MM.1S (cell line): ENCODE measurements around the gene CD48.
"Not testable (repeated sequence)": the region's sequence is repeated elsewhere in the genome, so short reads cannot be mapped to it uniquely, and the experiment has no call there.

Experiments used
- DNase-seq: peaks from one replicate; pipeline ENCODE4 v3.0.0-alpha.2; 2015
- H2AFZ ChIP-seq: fragments of 300-600 bp; sonication (generic); 2 replicates; pipeline ENCODE4 v1.6.0; 2016; ENCODE audit warnings: antibody characterized with exemption, low read length
- H3F3A ChIP-seq: fragments of 300-600 bp; sonication (generic); 2 replicates; pipeline ENCODE4 v1.6.1; 2016; ENCODE audit warnings: mild to moderate bottlenecking, antibody characterized with exemption, low read length, moderate library complexity, mixed read lengths; ENCODE audit not compliant: insufficient read depth
- H3K27ac ChIP-seq: fragments of 300-600 bp; sonication (generic); 2 replicates; pipeline ENCODE4 v1.5.1; 2016; ENCODE audit warnings: mild to moderate bottlenecking, low read length
- H3K27me3 ChIP-seq: fragments of 300-600 bp; sonication (generic); replicated peaks from 2 replicates; pipeline ENCODE4 v1.6.0; 2016; ENCODE audit warnings: low read length; ENCODE audit not compliant: insufficient read depth
- H3K36me3 ChIP-seq: fragments of 300-600 bp; sonication (generic); replicated peaks from 2 replicates; pipeline ENCODE4 v1.6.1; 2016; ENCODE audit warnings: mild to moderate bottlenecking, low read length, mixed read lengths; ENCODE audit not compliant: insufficient read depth
- H3K4me1 ChIP-seq: fragments of 300-600 bp; sonication (generic); 2 replicates; pipeline ENCODE4 v1.6.1; 2016; ENCODE audit warnings: low read length, mixed read lengths
- H3K4me2 ChIP-seq: fragments of 300-600 bp; sonication (generic); 2 replicates; pipeline ENCODE4 v1.6.0; 2016; ENCODE audit warnings: low read depth, low read length
- H3K4me3 ChIP-seq: fragments of 300-600 bp; sonication (generic); 2 replicates; pipeline ENCODE4 v1.5.1; 2016; ENCODE audit warnings: low read length, mixed read lengths
- H3K79me2 ChIP-seq: fragments of 300-600 bp; sonication (generic); 2 replicates; pipeline ENCODE4 v1.6.1; 2016; ENCODE audit warnings: mixed run types, low read length, mixed read lengths
- H3K9ac ChIP-seq: fragments of 300-600 bp; sonication (generic); 2 replicates; pipeline ENCODE4 v1.6.1; 2016; ENCODE audit warnings: low read length, mixed read lengths
- H3K9me2 ChIP-seq: fragments of 300-600 bp; sonication (generic); replicated peaks from 2 replicates; pipeline ENCODE4 v1.6.1; 2016; ENCODE audit warnings: mild to moderate bottlenecking, low read length, mixed read lengths; ENCODE audit not compliant: insufficient read depth
- H3K9me3 ChIP-seq: fragments of 300-600 bp; sonication (generic); replicated peaks from 2 replicates; pipeline ENCODE4 v1.6.1; 2016; ENCODE audit warnings: mild to moderate bottlenecking, low read length, mixed read lengths; ENCODE audit not compliant: insufficient read depth
- H4K20me1 ChIP-seq: fragments of 300-600 bp; sonication (generic); 2 replicates; pipeline ENCODE4 v1.6.1; 2016; ENCODE audit warnings: mild to moderate bottlenecking, low read length, moderate library complexity, mixed read lengths; ENCODE audit not compliant: insufficient read depth
- CTCF ChIP-seq: fragments of 300-600 bp; sonication (generic); IDR thresholded peaks from 2 replicates; pipeline ENCODE4 v1.5.1; 2016; ENCODE audit warnings: antibody characterized with exemption, low read length, mixed read lengths
- EZH2 ChIP-seq: fragments of 300-600 bp; sonication (generic); optimal IDR thresholded peaks from 2 replicates; pipeline ENCODE3; 2017; ENCODE audit warnings: low read depth, mild to moderate bottlenecking, antibody characterized with exemption, low read length, mixed read lengths
- EZH2phosphoT487 ChIP-seq: fragments of 300-600 bp; sonication (generic); IDR thresholded peaks from 2 replicates; pipeline ENCODE4 v1.6.1; 2018; ENCODE audit warnings: antibody characterized with exemption, low read length

Gene CD48

GRCh38 chr1:160706526-160707235 is 4.9 kb downstream of the CD48 start:
- peak overlapping the region; percentile 95; the same call in 1 of the 2 replicates for H3K27ac ChIP-seq
- no peak overlapping the region for H2AFZ ChIP-seq
- peak; percentile 3 for DNase-seq
- H4K20me1 ChIP-seq = peaks cover 47% of the 10 kb centered on the region
- H3K4me2 ChIP-seq = peak overlapping the region; percentile 84
- H3K4me1 ChIP-seq = peaks cover 45% of the 10 kb centered on the region
- no peaks in the 10 kb centered on the region for H3K9me3 ChIP-seq
- H3K27me3 ChIP-seq = no peaks in the 10 kb centered on the region
- H3K36me3 ChIP-seq = peaks cover 23% of the 10 kb centered on the region; the same call in 1 of the 2 replicates
- TF ChIP-seq EZH2phosphoT487 (no peak), EZH2 (no peak), CTCF (no peak)
- H3K9ac ChIP-seq = peak overlapping the region; percentile 23; the same call in 1 of the 2 replicates
- H3K4me3 ChIP-seq = peak overlapping the region; percentile 83
- H3K79me2 ChIP-seq = peaks cover 100% of the 10 kb centered on the region
- H3K9me2 ChIP-seq = no peaks in the 10 kb centered on the region
- peaks cover 52% of the 10 kb centered on the region for H3F3A ChIP-seq

DNA sequence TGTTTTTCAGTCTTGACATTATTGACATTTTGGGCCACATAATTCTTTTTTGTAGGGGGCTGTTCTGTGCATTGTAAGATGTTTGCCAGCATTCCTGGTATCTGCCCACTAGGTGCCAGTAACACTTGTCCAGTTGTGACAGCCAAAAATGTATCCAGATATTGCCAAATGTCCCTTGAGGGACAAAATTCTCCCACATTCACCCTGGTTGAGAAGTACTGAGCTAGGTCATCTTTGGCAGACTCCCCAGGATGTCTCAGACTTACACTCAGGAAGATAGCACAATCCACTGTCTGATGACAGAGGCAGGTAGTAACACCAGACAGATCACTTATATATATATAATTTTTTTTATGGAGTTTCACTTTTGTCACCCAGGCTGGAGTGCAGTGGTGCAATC is 5.9 kb downstream of the CD48 start:
- no peak overlapping the region for H3K9ac ChIP-seq
- peaks cover 23% of the 10 kb centered on the region; the same call in 1 of the 2 replicates for H3K36me3 ChIP-seq
- no peak overlapping the region for H3K27ac ChIP-seq
- no peaks in the 10 kb centered on the region for H3K27me3 ChIP-seq
- H2AFZ ChIP-seq = no peak overlapping the region
- peak; percentile 32 for TF ChIP-seq CTCF
- no peak for TF ChIP-seq EZH2
- H3K4me1 ChIP-seq = peaks cover 45% of the 10 kb centered on the region
- no peaks in the 10 kb centered on the region for H3K9me2 ChIP-seq
- peak overlapping the region; percentile 46 for H3K4me2 ChIP-seq
- peaks cover 44% of the 10 kb centered on the region for H3F3A ChIP-seq
- H4K20me1 ChIP-seq = peaks cover 54% of the 10 kb centered on the region
- no peaks in the 10 kb centered on the region for H3K9me3 ChIP-seq
- no peak for DNase-seq
- H3K79me2 ChIP-seq = peaks cover 100% of the 10 kb centered on the region
- no peak overlapping the region for H3K4me3 ChIP-seq

DNA sequence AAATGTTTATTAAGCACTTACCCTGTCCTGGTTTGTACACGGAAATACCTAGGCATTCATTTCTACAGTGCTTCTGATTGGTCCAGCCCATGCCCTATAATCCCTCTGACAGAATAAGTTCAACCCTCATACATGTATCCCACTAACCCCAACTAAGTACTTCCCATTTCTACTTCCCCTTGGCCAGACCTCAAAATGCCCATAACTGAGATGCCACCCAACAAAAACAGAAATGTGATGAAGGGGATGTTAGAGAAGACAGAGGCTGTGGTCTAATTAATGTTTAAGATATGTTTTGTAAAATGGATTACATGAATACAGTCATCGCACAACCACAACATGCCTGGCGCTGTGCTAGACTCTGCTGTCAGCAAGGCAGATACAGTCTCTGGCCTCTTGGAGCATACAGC is 6.4 kb downstream of the CD48 start:
- peak; percentile 1 for DNase-seq
- Histone ChIP-seq H3K4me2 (peak overlapping the region; percentile 46), H3K36me3 (peaks cover 25% of the 10 kb centered on the region; the same call in 1 of the 2 replicates), H4K20me1 (peaks cover 59% of the 10 kb centered on the region), H3K79me2 (peaks cover 100% of the 10 kb centered on the region), H3K4me1 (peaks cover 45% of the 10 kb centered on the region), H3F3A (peaks cover 39% of the 10 kb centered on the region)
- H3K9me3 ChIP-seq, H3K9ac ChIP-seq, H3K27ac ChIP-seq, H3K4me3 ChIP-seq, H3K27me3 ChIP-seq, H2AFZ ChIP-seq, H3K9me2 ChIP-seq: not testable (repeated sequence)

DNA sequence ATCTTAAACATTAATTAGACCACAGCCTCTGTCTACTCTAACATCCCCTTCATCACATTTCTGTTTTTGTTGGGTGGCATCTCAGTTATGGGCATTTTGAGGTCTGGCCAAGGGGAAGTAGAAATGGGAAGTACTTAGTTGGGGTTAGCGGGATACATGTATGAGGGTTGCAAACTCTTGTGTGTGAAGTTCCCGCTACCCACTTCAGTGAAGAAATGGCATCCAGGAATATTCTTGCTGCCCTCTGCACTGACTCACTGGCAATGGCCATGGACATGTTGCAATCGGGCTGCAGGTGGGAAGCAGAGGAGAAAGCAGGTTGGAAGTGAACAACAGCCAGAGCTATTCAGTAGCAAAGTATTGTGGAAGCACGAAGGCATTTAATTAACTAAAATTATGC is 7.4 kb downstream of the CD48 start:
- H3K9ac ChIP-seq = no peak overlapping the region
- TF ChIP-seq EZH2 = no peak
- no peak for TF ChIP-seq EZH2phosphoT487
- no peak for TF ChIP-seq CTCF
- no peak overlapping the region for H3K4me3 ChIP-seq
- no peaks in the 10 kb centered on the region for H3K9me3 ChIP-seq
- H3K79me2 ChIP-seq = peaks cover 100% of the 10 kb centered on the region
- no peak overlapping the region for H3K27ac ChIP-seq
- H3K27me3 ChIP-seq = no peaks in the 10 kb centered on the region
- H3K4me1 ChIP-seq = peaks cover 45% of the 10 kb centered on the region
- peaks cover 29% of the 10 kb centered on the region for H3F3A ChIP-seq
- H3K9me2 ChIP-seq = no peaks in the 10 kb centered on the region
- DNase-seq = peak; percentile 2
- peaks cover 67% of the 10 kb centered on the region for H4K20me1 ChIP-seq
- H3K4me2 ChIP-seq = peak overlapping the region; percentile 46; the same call in 1 of the 2 replicates
- H2AFZ ChIP-seq = no peak overlapping the region
- peaks cover 27% of the 10 kb centered on the region for H3K36me3 ChIP-seq
